Thyroid gland (tissue), 4 donors: ENCODE results near the gene LRRC4C. TPM values are rescaled to one million over a fixed set of nuclear protein-coding genes. Genes with fewer than 3 reads are reported as not detected.

Source experiments
- DNase-seq, 2 donors: peaks; one replicate each; pipeline ENCODE4 v3.0.0-alpha.2; 2019
- H3K27ac ChIP-seq, 3 donors: fragments of 200-600 bp; sonication (generic); 1 replicate in 2 of 3; 2 replicates in 1 of 3; pipeline ENCODE4 v1.5.1; 2016 to 2019; ENCODE audit warnings: mild to moderate bottlenecking in 1 of 3, moderate library complexity in 1 of 3
- H3K27me3 ChIP-seq: fragments of 200-600 bp; sonication (generic); one replicate; pipeline ENCODE4 v1.5.1; 2019
- H3K36me3 ChIP-seq, 2 donors: fragments of 200-600 bp; sonication (generic); one replicate each; pipeline ENCODE4 v1.5.1; 2016 to 2019
- H3K4me1 ChIP-seq, 2 donors: fragments of 200-600 bp; sonication (generic); one replicate each; pipeline ENCODE4 v1.5.1; 2017 to 2019
- H3K4me3 ChIP-seq, 3 donors: fragments of 200-600 bp; sonication (generic); replicated peaks in 1 of 3; 1 replicate in 2 of 3; 2 replicates in 1 of 3; pipeline ENCODE4 v1.5.1; 2016; ENCODE audit warnings: mild to moderate bottlenecking in 1 of 3
- H3K9me3 ChIP-seq: fragments of 200-600 bp; sonication (generic); one replicate; pipeline ENCODE4 v1.5.1; 2017
- POLR2A ChIP-seq, 2 donors: fragments of 450-650 bp; IDR thresholded peaks; one replicate each; pipeline ENCODE4 v1.6.1; 2017; ENCODE audit warnings: antibody characterized with exemption in 2 of 2, mild to moderate bottlenecking in 2 of 2, moderate library complexity in 1 of 2
- WGBS, 2 donors: methylation state at CpG; one replicate each; pipeline ENCODE4 v1.1.5; 2017; 5-methylcytosine and 5-hydroxymethylcytosine counted together
- intact Hi-C: fragments of 100-400 bp; cut with DNase I; formaldehyde crosslinking; loops from one replicate; pipeline ENCODE4 v1.15.1; 2023
- total RNA-seq, 4 donors: library from RNA; depleted of rRNA; stranded (reverse); fragments of >200 nt; gene quantifications; one replicate each; pipeline ENCODE4 v1.2.3, GENCODE V29; 2016
- TF ChIP-seq, protein P1 (sequence below), 6 experiments: fragments of 200-600 bp in 3 of 6; fragments of 450-650 bp in 3 of 6; sonication (generic) in 3 of 6; IDR thresholded peaks; one replicate each; pipeline ENCODE4 v1.5.1; 2016 to 2019; ENCODE audit warnings: antibody characterized with exemption in 6 of 6, mild to moderate bottlenecking in 2 of 6, inconsistent platforms in 1 of 6, moderate library complexity in 1 of 6

The LRRC4C gene
- total RNA-seq, 4 donors from 2014 or later = 4.6 to 13.9 (median 7.8) TPM

DNA sequence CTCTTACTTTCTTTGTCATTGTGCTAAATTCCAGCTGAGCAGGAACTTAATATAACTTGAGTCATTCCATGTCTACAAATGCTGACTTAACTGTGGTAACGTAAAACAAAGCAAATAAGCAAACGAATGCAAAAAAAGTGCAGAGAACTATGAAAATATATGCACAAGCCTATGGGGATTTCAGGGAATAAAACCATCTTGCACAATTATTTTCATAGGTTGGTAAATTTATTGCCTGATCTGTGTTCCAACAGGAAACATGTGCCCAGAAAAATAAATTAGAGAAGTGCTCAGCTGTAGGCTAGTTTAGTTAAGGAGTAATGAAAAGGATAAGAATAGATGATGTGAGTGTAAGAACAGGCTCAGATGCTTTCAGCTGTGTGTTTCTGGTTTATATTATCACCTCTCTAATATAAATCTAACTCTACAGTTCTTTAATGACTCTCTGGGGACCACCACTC, 1169.3 kb downstream of the LRRC4C start:
- no peak overlapping the region for H3K4me3 ChIP-seq
- TF ChIP-seq POLR2A (IDR thresholded peaks at IDR 0.05) = no peak
- TF ChIP-seq, protein P1, sequence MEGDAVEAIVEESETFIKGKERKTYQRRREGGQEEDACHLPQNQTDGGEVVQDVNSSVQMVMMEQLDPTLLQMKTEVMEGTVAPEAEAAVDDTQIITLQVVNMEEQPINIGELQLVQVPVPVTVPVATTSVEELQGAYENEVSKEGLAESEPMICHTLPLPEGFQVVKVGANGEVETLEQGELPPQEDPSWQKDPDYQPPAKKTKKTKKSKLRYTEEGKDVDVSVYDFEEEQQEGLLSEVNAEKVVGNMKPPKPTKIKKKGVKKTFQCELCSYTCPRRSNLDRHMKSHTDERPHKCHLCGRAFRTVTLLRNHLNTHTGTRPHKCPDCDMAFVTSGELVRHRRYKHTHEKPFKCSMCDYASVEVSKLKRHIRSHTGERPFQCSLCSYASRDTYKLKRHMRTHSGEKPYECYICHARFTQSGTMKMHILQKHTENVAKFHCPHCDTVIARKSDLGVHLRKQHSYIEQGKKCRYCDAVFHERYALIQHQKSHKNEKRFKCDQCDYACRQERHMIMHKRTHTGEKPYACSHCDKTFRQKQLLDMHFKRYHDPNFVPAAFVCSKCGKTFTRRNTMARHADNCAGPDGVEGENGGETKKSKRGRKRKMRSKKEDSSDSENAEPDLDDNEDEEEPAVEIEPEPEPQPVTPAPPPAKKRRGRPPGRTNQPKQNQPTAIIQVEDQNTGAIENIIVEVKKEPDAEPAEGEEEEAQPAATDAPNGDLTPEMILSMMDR (IDR thresholded peaks at IDR 0.05) = no peak
- H3K27ac ChIP-seq = no peak overlapping the region
- WGBS, 2 donors = 59 to 68% methylated on average over 2 of the region's 2 CpGs
- no peaks in the 10 kb centered on the region for H3K36me3 ChIP-seq
- peaks cover 0 to 10% of the 10 kb centered on the region in 2 donors for H3K4me1 ChIP-seq
- no peaks in the 10 kb centered on the region for H3K27me3 ChIP-seq
- DNase-seq = no peak
- intact Hi-C loops = no loop called here
- no peaks in the 10 kb centered on the region for H3K9me3 ChIP-seq

DNA sequence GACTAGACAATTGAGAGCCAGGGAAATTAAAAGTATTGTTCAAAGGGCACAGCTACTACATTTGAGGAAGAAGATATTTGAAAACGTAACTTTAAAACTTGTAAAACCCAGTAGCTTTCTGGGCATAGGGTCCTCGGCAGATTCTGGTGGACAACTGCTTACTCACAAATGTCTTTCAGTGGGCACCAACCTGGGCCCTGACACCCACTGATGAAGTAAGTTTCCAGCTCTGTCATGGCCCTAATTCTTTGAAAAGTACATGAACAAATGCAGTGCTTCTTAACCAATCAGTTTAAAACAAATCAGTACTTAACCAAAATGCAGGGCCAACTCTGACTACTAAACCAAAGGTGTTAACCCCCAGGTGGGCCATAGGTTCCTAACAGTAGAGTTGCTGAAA, 1170.1 kb downstream of the LRRC4C start:
- Histone ChIP-seq H3K36me3 (no peaks in the 10 kb centered on the region), H3K27ac (no peak overlapping the region), H3K4me1 (peaks cover 0 to 10% of the 10 kb centered on the region in 2 donors), H3K9me3 (no peaks in the 10 kb centered on the region), H3K4me3 (no peak overlapping the region), H3K27me3 (no peaks in the 10 kb centered on the region)
- no peak for DNase-seq
- TF ChIP-seq, protein P1 (IDR thresholded peaks at IDR 0.05) = no peak
- no peak for TF ChIP-seq POLR2A (IDR thresholded peaks at IDR 0.05)
- intact Hi-C loops = no loop called here
- 82 to 94% methylated on average over 2 of the region's 2 CpGs for WGBS, 2 donors

DNA sequence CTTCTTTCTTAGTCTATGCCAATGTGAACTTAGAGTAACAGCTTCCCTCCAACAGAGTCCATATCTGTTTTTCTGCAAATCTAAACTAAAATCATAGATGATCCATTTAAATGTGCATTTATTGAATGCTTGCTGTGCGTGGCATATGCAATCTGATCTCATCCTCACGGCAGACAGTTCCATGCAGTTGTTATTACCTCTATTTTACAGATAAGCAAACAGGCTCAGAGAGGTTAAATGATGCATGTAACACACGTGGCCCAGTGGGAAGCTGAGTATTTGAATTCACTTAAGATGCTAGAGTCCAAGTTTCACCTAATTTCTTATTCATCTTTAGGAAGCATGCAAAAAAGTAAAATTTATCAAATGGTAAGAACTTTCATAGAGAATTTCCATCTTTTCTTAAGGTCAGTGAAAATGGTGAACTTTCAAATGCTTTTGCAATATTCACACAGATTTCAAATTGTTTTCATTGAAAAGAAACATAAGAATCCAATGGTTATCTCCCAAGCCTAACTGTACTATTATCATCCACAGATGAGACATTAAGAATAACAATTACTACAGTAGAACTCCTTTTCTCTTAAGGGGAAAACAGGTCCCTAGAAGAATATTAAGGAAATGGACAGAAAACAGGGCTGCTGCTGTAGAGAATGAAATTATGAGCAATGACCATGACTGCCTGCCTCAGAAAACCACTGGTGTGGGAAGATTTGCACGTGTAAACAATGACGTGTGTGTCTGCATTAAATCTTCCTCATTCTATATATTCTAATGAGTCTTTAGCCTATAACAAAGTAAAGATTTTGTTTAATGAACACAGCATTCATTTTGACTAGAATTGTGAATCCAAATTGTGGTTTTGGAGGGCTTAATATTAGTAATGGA, 1171.3 kb downstream of the LRRC4C start:
- Histone ChIP-seq H3K27ac (no peak overlapping the region), H3K4me1 (peaks cover 0 to 8% of the 10 kb centered on the region in 2 donors), H3K36me3 (no peaks in the 10 kb centered on the region), H3K4me3 (no peak overlapping the region), H3K27me3 (no peaks in the 10 kb centered on the region), H3K9me3 (no peaks in the 10 kb centered on the region)
- no peak for DNase-seq
- 71 to 73% methylated on average over 5 of the region's 5 CpGs for WGBS, 2 donors
- TF ChIP-seq, protein P1 (IDR thresholded peaks at IDR 0.05) = no peak
- no peak for TF ChIP-seq POLR2A (IDR thresholded peaks at IDR 0.05)
- intact Hi-C loops = no loop called here

DNA sequence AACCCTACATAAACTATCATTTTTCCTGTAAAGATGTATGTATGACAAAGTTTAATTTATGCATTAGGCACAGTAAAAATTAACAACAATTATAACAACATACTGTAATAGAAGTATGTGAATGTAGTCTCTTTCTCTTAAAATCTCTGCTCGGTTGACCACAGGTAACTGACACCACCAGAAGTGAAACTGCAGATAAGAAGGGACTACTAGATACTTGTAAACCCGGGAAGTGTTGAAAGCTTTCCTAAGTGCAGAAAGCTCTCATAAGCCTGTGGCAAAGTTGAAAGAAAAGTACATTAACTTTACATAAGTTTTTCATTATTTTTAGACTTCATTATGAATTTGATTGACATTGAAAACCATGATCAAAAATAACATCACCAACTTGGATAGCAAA, 1173.3 kb downstream of the LRRC4C start:
- intact Hi-C loops = no loop called here
- H3K9me3 ChIP-seq = no peaks in the 10 kb centered on the region
- TF ChIP-seq, protein P1 (IDR thresholded peaks at IDR 0.05) = no peak
- TF ChIP-seq POLR2A (IDR thresholded peaks at IDR 0.05) = no peak
- no peaks in the 10 kb centered on the region for H3K4me1 ChIP-seq
- H3K36me3 ChIP-seq = no peaks in the 10 kb centered on the region
- no peak overlapping the region for H3K4me3 ChIP-seq
- WGBS, 2 donors = 18 to 23% methylated on average over 2 of the region's 2 CpGs
- no peak overlapping the region for H3K27ac ChIP-seq
- no peaks in the 10 kb centered on the region for H3K27me3 ChIP-seq
- no peak for DNase-seq

DNA sequence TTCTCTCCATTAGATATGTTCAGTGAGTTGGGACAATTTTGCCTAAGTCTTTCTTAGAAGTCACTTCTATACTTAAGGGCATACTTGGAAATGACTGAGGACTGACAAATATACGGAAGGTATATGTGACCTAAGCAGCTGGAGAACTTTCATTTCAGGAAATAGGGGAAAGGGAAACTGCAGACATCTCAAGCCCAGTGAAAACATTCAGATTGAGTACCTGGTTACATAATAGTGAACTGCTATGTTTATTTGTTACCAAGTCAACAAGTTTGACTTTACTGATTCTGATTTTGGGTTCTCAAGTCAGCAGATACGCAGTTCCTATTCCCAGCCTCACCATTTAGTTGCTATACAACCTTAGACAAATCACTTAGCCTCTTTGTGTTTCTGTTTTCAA, 1173.9 kb downstream of the LRRC4C start:
- no peaks in the 10 kb centered on the region for H3K36me3 ChIP-seq
- no peak overlapping the region for H3K4me3 ChIP-seq
- H3K4me1 ChIP-seq = no peaks in the 10 kb centered on the region
- intact Hi-C loops = no loop called here
- no peaks in the 10 kb centered on the region for H3K27me3 ChIP-seq
- TF ChIP-seq POLR2A (IDR thresholded peaks at IDR 0.05) = no peak
- TF ChIP-seq, protein P1 (IDR thresholded peaks at IDR 0.05) = no peak
- H3K9me3 ChIP-seq = no peaks in the 10 kb centered on the region
- WGBS, 2 donors = 38 to 49% methylated on average over 2 of the region's 2 CpGs
- H3K27ac ChIP-seq = no peak overlapping the region
- DNase-seq = no peak
